Tibial nerve (tissue), 4 donors: ENCODE data around the gene VMAC.

Source experiments
- EP300 ChIP-seq, 2 donors: sonication (generic); formaldehyde crosslinking; IDR thresholded peaks; one replicate each; pipeline ENCODE4 v1.6.1; 2017; ENCODE audit warnings: antibody characterized with exemption in 2 of 2, mild to moderate bottlenecking in 1 of 2
- POLR2A ChIP-seq, 2 donors: fragments of 450-650 bp; IDR thresholded peaks; one replicate each; pipeline ENCODE4 v1.6.1; 2017; ENCODE audit warnings: antibody characterized with exemption in 2 of 2, mild to moderate bottlenecking in 2 of 2, moderate library complexity in 2 of 2
- TF ChIP-seq, protein P1 (sequence below), 5 experiments: fragments of 200-600 bp in 3 of 5; fragments of 450-650 bp in 2 of 5; sonication (generic) in 3 of 5; IDR thresholded peaks; one replicate each; pipeline ENCODE4 v1.5.1; 2016 to 2019; ENCODE audit warnings: antibody characterized with exemption in 5 of 5, mild to moderate bottlenecking in 3 of 5, moderate library complexity in 2 of 5

DNA sequence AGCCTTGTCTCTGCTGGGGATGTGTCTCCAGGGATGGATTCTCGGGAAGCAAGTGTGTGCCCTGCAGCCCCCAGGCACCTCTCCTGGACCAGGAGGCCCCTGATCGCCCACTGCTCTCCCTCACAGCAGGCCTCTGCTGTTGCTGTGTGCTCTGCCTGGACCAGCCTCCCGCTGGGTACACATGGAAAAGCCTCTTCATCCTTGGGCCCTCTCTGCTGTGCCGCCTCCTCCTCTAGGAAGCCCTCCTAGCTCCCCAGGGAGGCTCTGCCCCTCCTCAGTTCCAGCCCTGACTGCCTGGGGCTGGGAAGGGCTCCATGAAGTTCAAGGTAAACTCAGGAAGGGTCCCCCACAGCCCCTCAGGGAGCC is 13.1 kb upstream of the VMAC start:
- TF ChIP-seq, protein P1, sequence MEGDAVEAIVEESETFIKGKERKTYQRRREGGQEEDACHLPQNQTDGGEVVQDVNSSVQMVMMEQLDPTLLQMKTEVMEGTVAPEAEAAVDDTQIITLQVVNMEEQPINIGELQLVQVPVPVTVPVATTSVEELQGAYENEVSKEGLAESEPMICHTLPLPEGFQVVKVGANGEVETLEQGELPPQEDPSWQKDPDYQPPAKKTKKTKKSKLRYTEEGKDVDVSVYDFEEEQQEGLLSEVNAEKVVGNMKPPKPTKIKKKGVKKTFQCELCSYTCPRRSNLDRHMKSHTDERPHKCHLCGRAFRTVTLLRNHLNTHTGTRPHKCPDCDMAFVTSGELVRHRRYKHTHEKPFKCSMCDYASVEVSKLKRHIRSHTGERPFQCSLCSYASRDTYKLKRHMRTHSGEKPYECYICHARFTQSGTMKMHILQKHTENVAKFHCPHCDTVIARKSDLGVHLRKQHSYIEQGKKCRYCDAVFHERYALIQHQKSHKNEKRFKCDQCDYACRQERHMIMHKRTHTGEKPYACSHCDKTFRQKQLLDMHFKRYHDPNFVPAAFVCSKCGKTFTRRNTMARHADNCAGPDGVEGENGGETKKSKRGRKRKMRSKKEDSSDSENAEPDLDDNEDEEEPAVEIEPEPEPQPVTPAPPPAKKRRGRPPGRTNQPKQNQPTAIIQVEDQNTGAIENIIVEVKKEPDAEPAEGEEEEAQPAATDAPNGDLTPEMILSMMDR (IDR thresholded peaks at IDR 0.05): no peak
- TF ChIP-seq POLR2A (IDR thresholded peaks at IDR 0.05) (no peak), EP300 (IDR thresholded peaks at IDR 0.05) (no peak)
